Immature natural killer cell (primary cell): ENCODE measurements around the gene ANKS6. TPM values are rescaled to one million over a fixed set of nuclear protein-coding genes. Genes with fewer than 3 reads are reported as not detected.

Experiments used
- DNase-seq, 3 donors: peaks; one replicate each; pipeline ENCODE4 v3.0.0; 2022; ENCODE audit warnings: mixed read lengths in 1 of 3
- H3K27ac Mint-ChIP-seq, 6 donors: one replicate each; pipeline ENCODE4 v1.8.0; 2020; ENCODE audit warnings: mixed read lengths in 6 of 6, mild to moderate bottlenecking in 5 of 6, inconsistent platforms in 4 of 6, moderate library complexity in 3 of 6
- H3K27me3 Mint-ChIP-seq, 3 donors: one replicate each; pipeline ENCODE4 v1.8.0; 2020 to 2021; ENCODE audit warnings: low read depth in 3 of 3, mild to moderate bottlenecking in 3 of 3, mixed read lengths in 3 of 3, moderate library complexity in 3 of 3, inconsistent platforms in 1 of 3
- H3K36me3 Mint-ChIP-seq, 3 donors: one replicate each; pipeline ENCODE4 v1.8.0; 2020; ENCODE audit warnings: mixed read lengths in 3 of 3, inconsistent platforms in 2 of 3, mild to moderate bottlenecking in 2 of 3
- H3K4me1 Mint-ChIP-seq, 2 donors: one replicate each; pipeline ENCODE4 v1.8.0; 2020; ENCODE audit warnings: inconsistent platforms in 2 of 2, mild to moderate bottlenecking in 2 of 2, mixed read lengths in 2 of 2, moderate library complexity in 1 of 2
- H3K4me3 Mint-ChIP-seq, 5 donors: one replicate each; pipeline ENCODE4 v1.8.0; 2020; ENCODE audit warnings: mild to moderate bottlenecking in 5 of 5, mixed read lengths in 5 of 5, inconsistent platforms in 3 of 5, moderate library complexity in 3 of 5
- H3K9me3 Mint-ChIP-seq, 6 donors: one replicate each; pipeline ENCODE4 v1.8.0; 2020; ENCODE audit warnings: mild to moderate bottlenecking in 6 of 6, mixed read lengths in 6 of 6, inconsistent platforms in 4 of 6, moderate library complexity in 3 of 6
- polyA plus RNA-seq, 3 donors: library from polyadenylated mRNA; unstranded; fragments of 300-500 nt; fragmentation: Illumina TruSeq; gene quantifications; one replicate each; pipeline ENCODE4 v1.2.3, GENCODE V29; 2021

ANKS6 gene
- polyA plus RNA-seq, 3 donors from 2014 or later, result 2.6 to 3.7 (median 3.2) TPM

DNA sequence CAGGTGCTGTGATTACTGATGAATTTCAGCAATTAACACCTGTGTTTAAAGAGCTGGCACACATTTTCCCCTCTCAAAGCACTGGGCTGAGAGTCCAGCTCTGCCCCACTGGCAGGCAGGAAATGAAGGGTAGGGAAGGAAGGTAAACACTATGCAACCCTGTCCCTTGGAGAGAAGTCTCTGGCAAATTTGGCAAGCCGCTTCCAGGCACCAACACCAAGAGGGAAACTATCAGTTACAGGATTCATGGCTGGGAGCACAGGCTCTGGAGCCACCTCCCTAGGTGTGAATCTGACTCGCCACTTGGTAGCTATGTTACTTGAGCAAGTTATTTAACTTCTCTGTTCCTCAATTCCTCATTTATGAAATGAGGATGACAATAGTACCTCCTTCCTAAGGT is 3.3 kb downstream of the ANKS6 start:
- Mint-ChIP-seq H3K4me3 (no peak overlapping the region), H3K4me1 (peaks cover 29 to 39% of the 10 kb centered on the region in 2 donors), H3K36me3 (peaks cover 0 to 4% (median 2%) of the 10 kb centered on the region in 3 donors), H3K27ac (no peak overlapping the region), H3K9me3 (peaks cover 0 to 2% (median 0%) of the 10 kb centered on the region in 6 donors), H3K27me3 (no peaks in the 10 kb centered on the region)
- DNase-seq, result no peak

DNA sequence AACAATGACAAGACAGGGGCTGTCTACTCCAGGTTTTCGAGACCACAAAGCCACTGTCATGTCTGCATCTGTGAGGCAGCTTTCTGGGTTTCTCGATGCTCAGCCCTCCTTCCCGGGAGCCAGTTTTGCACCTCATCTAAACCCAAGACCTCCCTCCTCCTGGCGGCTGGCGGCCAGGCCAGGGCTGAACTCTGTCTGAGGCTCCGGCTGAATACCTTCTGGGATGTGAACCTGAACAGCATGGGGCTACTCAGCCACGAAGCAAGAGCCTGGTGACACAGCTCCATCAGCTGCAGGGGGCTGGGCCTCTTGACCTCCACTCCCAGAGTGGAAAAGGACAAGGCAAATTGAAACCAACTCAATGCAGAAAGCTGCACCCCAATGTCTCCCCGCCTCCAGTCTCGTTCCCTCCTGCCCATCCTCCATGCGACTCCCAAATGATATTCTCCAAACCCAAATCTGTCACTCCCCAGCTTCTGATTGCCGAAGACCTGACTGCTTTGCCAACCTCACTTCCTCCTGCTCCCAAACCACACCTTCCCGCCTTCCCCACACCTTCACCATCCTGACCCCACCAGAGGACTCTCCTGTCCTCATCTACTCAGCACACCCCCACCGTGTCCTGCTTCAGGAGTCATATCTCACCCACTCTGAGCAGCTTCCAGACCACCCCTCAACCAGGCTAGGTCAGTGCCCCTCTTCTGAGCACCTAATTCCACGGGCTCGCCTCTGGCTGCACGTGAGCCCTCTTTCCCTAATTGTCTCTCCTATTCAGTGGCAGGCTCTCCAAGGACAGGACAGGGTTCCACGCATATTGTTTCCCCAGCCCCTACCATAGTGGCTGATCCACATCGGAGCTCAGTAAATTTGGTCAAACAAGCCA is 4.5 kb downstream of the ANKS6 start:
- H3K4me1 Mint-ChIP-seq, result peaks cover 22 to 33% of the 10 kb centered on the region in 2 donors
- no peak for DNase-seq
- H3K36me3 Mint-ChIP-seq, result peaks cover 0 to 4% (median 0%) of the 10 kb centered on the region in 3 donors
- no peak overlapping the region for H3K27ac Mint-ChIP-seq
- peaks cover 0 to 2% (median 0%) of the 10 kb centered on the region in 3 donors for H3K27me3 Mint-ChIP-seq
- no peak overlapping the region for H3K4me3 Mint-ChIP-seq
- H3K9me3 Mint-ChIP-seq, result no peaks in the 10 kb centered on the region

DNA sequence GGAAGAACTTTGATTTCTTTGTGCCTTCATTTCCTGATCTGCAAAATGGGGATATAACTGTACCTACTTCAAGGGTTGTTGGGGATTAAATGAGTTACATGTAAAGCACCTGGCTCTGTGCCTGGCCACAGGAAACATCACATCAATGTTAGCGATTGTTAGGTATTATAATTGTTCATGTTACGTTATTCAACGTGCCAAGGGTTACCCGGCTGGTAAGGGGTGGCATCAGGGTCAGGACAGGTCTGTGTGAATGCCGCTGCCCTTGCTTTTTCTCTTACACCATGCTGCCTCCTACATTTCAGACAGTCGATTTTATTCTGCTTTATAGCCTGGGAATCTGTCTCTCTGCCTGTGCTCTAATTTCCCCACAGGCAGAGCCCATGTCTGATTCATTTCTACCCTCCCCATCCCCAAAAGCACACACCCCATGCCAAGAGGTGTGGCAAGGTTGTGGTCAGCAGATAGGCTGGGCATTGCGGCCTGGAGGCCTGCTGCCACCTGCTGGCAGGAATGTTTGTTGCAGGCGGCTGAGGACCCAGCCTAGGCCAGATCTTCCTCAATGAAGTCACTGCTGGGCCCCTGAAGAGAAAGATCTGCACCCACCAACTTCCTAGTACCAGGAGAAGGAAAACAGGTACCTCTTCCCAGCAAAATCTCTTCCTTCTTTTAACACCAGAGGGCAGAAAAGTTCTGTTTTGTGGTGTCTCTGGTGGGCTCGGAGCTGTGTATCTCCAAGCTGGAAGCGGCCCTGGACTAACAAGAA is 5.3 kb downstream of the ANKS6 start:
- Mint-ChIP-seq H3K4me1 (peaks cover 22 to 31% of the 10 kb centered on the region in 2 donors), H3K36me3 (peaks cover 0 to 4% (median 0%) of the 10 kb centered on the region in 3 donors), H3K27me3 (peaks cover 0 to 2% (median 0%) of the 10 kb centered on the region in 3 donors), H3K4me3 (no peak overlapping the region), H3K9me3 (no peaks in the 10 kb centered on the region), H3K27ac (no peak overlapping the region)
- DNase-seq, result peak; percentile 52 to 60 (median 59)

DNA sequence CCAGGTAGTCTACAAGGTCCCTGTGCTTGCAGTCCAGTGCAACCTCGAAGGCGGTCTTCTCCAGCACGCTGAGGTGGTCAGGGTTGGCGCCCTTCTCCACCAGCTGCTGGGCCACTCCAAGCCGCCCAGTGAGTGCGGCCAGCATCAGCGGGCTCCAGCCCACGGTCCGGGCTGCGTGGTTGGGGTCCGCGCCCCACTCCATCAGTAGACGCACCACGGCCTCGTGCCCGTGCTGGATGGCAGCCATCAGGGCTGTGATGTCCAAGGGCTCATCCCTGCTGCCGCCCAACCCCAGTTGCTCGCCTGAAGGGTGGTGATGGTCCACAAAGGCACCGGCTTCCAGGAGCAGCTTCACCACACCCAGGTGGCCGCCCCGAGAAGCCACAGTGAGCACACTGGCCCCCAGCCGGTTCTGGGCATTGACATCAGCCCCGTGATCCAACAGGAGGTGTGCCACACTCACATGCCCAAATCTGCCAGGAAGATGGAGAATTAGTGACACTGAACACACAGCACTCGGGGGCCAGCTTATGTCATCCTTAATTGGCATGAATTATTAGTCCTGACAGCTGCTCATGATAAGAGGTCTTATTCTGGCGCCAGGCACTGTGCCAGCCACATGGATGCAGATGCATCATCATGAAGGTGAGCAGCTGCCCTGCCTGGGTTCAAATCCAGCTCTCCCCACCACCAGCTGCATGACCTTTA is 6.1 kb downstream of the ANKS6 start:
- Mint-ChIP-seq H3K4me1 (peaks cover 17 to 24% of the 10 kb centered on the region in 2 donors), H3K4me3 (no peak overlapping the region), H3K9me3 (no peaks in the 10 kb centered on the region), H3K27ac (no peak overlapping the region), H3K27me3 (peaks cover 0 to 2% (median 0%) of the 10 kb centered on the region in 3 donors), H3K36me3 (peaks cover 0 to 4% (median 0%) of the 10 kb centered on the region in 3 donors)
- DNase-seq, result no peak

DNA sequence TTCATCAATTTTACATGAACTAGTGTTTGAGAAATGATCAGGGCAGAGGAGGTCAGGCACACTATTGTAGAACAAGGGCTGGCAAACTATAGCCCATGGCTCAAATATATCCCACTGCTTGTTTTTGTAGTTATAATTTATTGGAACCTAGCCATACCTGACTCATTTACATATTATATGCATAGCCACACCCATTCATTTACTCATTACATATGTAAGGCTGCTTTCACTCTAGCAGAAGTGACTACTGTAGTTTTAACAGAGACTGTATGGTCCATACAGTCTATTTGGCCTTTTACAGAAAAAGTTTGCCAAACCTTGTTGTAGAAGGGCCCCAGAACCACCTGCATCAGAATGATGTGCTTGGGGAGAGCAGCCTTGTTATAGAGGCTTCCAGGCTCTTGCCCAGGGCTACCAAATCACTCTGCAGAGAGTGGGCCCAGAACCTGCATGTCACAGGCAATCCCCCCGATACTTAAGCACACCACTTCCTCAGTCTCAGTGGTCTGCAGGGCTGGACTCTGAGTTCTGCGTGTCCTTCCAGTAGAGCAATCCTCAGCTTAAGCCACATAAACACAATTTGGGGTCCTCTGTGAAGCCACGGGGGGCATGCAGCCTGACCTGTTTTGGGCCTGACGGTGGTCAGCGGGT is 6.7 kb downstream of the ANKS6 start:
- Mint-ChIP-seq H3K4me1 (peaks cover 11 to 17% of the 10 kb centered on the region in 2 donors), H3K9me3 (no peaks in the 10 kb centered on the region), H3K36me3 (peaks cover 0 to 4% (median 0%) of the 10 kb centered on the region in 3 donors), H3K27ac (no peak overlapping the region), H3K27me3 (peaks cover 0 to 2% (median 0%) of the 10 kb centered on the region in 3 donors), H3K4me3 (no peak overlapping the region)
- DNase-seq, result no peak

DNA sequence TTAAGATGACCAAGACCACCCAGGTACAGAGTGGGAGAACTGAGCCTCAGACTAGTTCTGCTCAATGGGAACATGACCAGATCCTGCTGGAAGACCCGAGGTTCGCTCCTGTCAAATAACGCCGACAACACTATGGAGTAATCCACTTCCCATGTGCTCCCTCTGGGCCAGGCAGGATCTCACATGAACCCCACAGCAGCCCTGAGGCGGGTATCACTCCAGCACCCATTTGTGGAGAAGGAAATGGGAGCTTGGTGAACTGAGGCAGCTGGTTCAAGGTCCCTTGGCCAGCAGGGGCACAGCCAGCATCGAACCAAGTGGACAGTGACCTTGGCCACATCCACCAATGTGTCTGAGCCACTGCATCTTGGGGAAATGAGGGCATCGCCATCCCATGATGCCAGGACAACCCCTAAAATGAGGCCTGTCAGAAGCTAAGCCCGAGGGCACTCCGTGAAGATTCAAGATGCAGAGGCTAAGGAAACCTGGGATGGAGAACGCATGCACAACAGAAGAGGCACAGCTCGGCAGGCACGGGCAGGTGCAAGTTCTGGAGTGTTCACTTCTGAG is 8.5 kb downstream of the ANKS6 start:
- H3K27me3 Mint-ChIP-seq, result peaks cover 0 to 2% (median 0%) of the 10 kb centered on the region in 3 donors
- H3K4me3 Mint-ChIP-seq, result no peak overlapping the region
- peaks cover 10 to 14% of the 10 kb centered on the region in 2 donors for H3K4me1 Mint-ChIP-seq
- no peaks in the 10 kb centered on the region for H3K9me3 Mint-ChIP-seq
- no peak overlapping the region for H3K27ac Mint-ChIP-seq
- H3K36me3 Mint-ChIP-seq, result peaks cover 0 to 4% (median 0%) of the 10 kb centered on the region in 3 donors
- no peak for DNase-seq

DNA sequence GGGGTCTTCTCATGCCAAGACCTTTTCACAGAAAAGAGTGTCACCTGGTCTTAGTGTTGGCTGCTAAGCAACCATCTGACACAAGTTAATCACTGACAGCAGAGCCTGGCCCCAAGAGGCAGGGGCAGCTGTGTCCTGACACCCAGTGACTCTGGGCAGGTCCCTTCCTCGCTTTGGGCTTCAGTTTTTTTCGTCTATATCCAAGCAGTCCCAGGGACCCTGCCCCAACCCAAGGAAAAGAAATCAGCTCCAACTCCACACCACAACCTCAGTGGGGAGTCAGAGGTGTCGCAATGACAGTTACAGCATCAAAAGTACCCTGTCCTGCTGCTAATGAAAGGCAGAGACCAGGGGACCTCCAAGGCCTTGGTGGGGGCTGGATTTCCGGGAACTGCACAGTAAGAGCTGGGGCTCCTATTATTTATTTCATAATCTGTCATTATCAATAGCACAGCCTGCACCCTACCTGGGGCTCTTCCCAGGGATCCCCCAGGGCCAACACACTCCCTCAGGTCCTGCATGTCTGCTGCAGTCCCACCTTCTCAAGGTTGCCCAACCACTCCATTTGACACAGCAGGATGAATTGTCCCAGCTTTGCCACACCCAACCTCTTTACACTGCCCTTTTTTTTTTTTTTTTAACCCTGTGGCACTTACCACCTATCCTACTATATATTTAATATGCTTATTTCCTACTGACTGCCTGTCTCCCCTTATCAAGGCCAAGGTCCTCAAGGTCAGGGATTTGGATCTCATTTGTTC is 9.4 kb downstream of the ANKS6 start:
- DNase-seq, result no peak
- peaks cover 0 to 2% (median under 1%) of the 10 kb centered on the region in 3 donors for H3K27me3 Mint-ChIP-seq
- H3K4me3 Mint-ChIP-seq, result no peak overlapping the region
- peaks cover 7 to 8% of the 10 kb centered on the region in 2 donors for H3K4me1 Mint-ChIP-seq
- H3K9me3 Mint-ChIP-seq, result no peaks in the 10 kb centered on the region
- no peak overlapping the region for H3K27ac Mint-ChIP-seq
- H3K36me3 Mint-ChIP-seq, result peaks cover 0 to 4% (median 4%) of the 10 kb centered on the region in 3 donors

DNA sequence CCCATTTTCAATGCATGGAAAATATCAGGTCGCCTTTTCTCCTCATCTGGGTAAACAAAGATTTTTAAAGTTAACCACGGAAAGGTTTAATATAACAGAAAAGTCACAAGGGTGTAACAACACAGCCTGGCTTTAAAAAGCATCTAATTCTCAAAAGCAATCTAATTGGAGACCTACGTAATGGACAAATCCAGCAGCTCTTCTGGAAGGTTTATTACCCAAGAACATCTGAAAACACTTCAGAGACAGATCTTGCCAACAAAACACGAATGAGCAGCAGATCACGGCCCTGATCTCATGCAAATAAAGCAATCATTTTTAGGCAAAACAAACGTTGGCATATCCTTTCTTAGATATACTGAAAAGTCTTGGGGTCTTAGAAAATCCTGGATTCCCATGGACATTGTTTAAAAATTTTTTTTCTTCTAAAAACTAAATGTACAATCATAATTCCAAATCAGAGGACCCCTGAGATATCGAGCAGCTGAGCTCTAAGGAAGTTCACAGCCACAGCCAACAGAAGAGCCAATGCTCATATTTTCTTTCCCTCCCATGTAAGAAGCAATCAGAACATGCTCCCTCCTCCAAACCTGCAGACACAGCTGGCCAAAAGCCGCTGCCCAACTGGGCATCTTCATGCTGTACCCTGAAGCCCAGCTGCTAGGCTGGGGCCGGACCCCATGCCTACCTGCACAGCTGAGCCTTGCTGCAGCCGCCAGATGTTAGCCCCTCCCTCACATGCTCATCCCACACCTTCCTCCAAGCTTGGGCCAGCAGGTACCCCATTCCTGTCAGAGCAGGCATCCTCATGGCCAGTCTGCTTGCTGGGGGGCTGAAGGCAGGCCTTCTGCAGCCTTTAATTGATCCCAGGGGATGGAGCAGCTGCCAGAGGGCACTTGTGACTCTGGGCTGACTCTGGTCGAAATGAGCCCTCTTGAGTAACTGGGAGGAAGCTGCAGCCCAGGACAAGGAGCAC is 11.2 kb downstream of the ANKS6 start:
- H3K4me1 Mint-ChIP-seq, result no peaks in the 10 kb centered on the region
- peaks cover 4% of the 10 kb centered on the region in 3 donors for H3K36me3 Mint-ChIP-seq
- H3K4me3 Mint-ChIP-seq, result no peak overlapping the region
- no peak overlapping the region for H3K27ac Mint-ChIP-seq
- peaks cover 0 to 2% (median 2%) of the 10 kb centered on the region in 3 donors for H3K27me3 Mint-ChIP-seq
- no peak for DNase-seq
- H3K9me3 Mint-ChIP-seq, result no peaks in the 10 kb centered on the region

DNA sequence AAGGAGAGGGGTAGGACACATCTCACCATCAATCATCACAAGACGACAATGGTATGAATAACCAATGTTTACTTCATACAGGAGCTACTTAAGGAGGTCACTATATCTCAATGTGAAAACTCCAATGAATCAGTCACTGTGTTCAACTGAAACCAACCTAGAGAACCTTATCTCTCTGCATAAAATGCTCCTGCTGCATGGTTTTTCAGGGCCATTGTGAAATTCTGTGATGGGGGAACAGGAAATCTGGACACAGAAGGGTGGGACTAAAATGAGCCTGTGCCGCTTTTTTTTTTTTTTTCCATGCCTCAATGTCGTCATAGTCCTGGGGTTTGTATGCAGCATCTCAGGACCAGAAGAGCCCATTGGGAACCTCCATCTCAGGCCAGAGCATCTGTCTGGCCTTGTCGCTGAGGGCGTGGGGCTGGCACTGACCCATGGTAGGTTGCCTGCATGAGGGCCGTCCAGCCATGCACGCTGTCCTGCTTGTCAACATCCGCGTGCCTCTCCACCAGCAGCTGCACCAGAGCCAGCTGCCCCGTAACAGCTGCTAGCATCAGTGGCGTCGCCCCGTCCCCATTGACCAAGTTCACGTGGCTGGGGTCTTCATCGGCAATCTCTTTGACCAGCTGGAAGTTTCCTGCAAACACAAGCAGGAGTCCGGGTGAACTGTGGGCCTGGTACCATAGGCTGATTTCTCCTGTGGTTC is 12.7 kb downstream of the ANKS6 start:
- Mint-ChIP-seq H3K4me1 (no peaks in the 10 kb centered on the region), H3K27ac (peak overlapping the region in 1 of 6 donors; percentile 56), H3K9me3 (no peaks in the 10 kb centered on the region), H3K4me3 (no peak overlapping the region), H3K27me3 (peaks cover 0 to 2% (median 2%) of the 10 kb centered on the region in 3 donors), H3K36me3 (peaks cover 4% of the 10 kb centered on the region in 3 donors)
- no peak for DNase-seq

DNA sequence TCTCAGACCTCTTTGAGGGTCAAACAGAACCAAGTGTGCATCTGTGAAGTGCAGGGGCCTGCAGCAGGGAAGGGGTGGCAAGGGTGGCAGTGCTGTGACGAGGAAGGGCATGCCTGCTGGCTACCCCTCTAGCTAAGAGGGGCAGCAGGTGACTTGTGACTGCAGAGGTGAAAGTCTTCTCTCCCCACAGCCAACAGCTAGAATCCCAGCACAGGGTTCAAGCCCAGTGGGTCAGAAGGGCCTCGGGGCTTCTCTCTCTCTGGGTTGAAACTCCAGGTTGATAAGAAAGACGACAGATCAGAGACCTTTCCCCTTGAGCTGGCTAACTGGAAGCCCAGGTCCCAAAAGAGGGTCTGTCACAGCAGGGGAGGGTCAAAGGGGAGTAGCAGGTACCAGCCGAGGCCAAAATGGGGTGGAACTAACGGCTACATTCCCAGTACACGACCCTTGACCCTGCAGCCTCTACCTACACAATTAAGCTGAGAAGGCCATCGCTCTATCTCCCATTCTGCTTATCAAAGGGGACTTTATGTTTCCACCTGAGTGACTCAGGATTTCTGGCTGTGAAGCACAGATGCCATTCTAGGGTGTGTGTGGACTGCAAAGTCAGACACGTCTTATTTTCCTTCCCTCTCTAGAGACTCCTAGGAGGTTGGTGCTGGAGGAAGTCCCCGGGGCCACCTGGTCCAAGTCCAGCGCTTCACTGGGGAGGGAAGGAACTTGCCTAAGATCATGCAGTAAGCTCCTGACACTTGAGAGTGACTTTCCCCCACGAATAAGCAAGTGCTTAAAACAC is 14.6 kb downstream of the ANKS6 start:
- Mint-ChIP-seq H3K27me3 (peaks cover 0 to 2% (median 0%) of the 10 kb centered on the region in 3 donors), H3K36me3 (peaks cover 4 to 6% (median 4%) of the 10 kb centered on the region in 3 donors), H3K27ac (no peak overlapping the region), H3K4me1 (no peaks in the 10 kb centered on the region), H3K9me3 (no peaks in the 10 kb centered on the region), H3K4me3 (no peak overlapping the region)
- no peak for DNase-seq
